Measurements from ENCODE around the gene HNRNPF. TPM values are rescaled to one million over a fixed set of nuclear protein-coding genes. Genes with fewer than 3 reads are reported as not detected.
"Not testable (repeated sequence)": the region's sequence is repeated elsewhere in the genome, so short reads cannot be mapped to it uniquely, and the experiment has no call there.

HNRNPF gene
- polyA plus RNA-seq, 2 of the 4 experiments (the other 2 are of a cell fraction) = 228 to 271 TPM

DNA sequence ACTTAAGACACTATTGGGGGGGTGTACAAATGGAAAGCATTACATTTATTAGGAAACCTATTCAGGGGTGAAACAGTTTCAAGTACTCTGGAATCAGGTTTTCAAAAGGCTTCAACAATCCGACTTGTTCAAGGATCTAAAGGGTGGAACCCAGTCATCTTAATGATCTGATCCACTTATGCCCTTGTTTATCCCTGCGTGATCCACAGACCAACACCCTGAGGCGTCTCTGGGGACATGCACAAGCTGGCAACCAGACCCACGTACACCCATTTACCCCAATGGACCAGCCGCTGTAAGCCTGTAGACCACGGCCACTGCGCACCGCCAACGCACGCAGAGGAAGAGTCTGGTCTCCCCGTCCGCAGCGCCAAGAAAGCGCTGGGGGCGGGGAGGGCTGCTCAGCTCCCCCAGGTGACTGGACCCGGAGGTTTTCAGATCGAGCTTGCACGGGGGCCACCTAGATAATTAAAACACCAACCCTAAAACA, 13.4 kb downstream of the HNRNPF start:
- DNase-seq (ENCODE audit: low read depth in 1 of 2, low spot score in 1 of 2) (no peak), ATAC-seq (peak in 1 of 2 experiments; percentile 5; a peak in 3 of 6 replicates), FAIRE-seq (no peak)
- H3K4me3 ChIP-seq = peak overlapping the region; percentile 65
- peaks cover 69% of the 10 kb centered on the region for H3K4me1 ChIP-seq
- WGBS (ENCODE audit: missing lambda C conversion rate) = 7% methylated on average over 4 of the region's 18 CpGs
- no peaks in the 10 kb centered on the region for H3K9me3 ChIP-seq
- H3K27ac ChIP-seq = peak overlapping the region; percentile 86 to 97
- ChIA-PET POLR2A (interaction anchor here (0.8 to 3.3 kb wide), 4 partner anchors 9 to 14 kb away, joined by 3 to 38 read pairs (median 18); partner anchors contain the start of gene HNRNPF), CTCF (interaction anchor here (0.6 to 1.9 kb wide), 4 partner anchors 10 to 302 kb away, joined by 3 to 6 read pairs (median 3); no protein-coding TSS in a partner anchor)
- TF ChIP-seq HOXA7 (CRISPR knock-in tag; IDR thresholded peaks at IDR 0.05) (0 out of 2 replicates have a peak, but pooled peaks have one; percentile 17), ATOH8 (CRISPR knock-in tag; IDR thresholded peaks at IDR 0.05; ENCODE audit: low read depth) (0 out of 2 replicates have a peak, but pooled peaks have one; percentile 45), FOSB (CRISPR knock-in tag; IDR thresholded peaks at IDR 0.05) (peak; percentile 76; the same call in 1 of the 2 replicates), KDM5A (IDR thresholded peaks at IDR 0.05) (no peak)
- peak overlapping the region; percentile 99 for H3K4me2 ChIP-seq

DNA sequence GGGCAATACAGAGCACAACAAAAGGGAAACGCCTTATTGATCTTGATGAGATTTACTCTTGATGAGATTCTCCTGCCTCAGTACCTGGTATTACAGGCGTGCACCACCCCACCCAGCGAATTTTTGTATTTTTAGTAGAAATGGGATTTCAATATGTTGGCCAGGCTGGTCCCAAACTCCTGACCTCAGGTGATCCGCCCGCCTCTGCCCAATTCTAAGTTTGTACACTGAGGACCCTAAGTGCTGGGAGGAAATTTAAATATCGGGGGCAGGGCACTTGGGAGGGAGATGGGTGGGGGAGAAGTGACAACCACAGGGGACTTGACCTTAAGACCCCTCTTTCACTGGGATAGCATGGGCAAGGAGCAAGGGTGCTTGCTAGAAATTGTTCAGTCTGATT, 14.1 kb downstream of the HNRNPF start:
- ChIA-PET CTCF (interaction anchor here (0.6 to 1.9 kb wide), 2 partner anchors 9 to 18 kb away, joined by 3 to 6 read pairs; no protein-coding TSS in a partner anchor), POLR2A (no interaction called here)
- H3K4me2 ChIP-seq = peak overlapping the region; percentile 99
- ATAC-seq (no peak), FAIRE-seq (no peak), DNase-seq (ENCODE audit: low read depth in 1 of 2, low spot score in 1 of 2) (no peak)
- H3K4me3 ChIP-seq = peak overlapping the region; percentile 65
- H3K27ac ChIP-seq = peak overlapping the region; percentile 86 to 97; a peak in 4 of 6 replicates
- H3K4me1 ChIP-seq = peaks cover 61% of the 10 kb centered on the region
- TF ChIP-seq HOXB5 (CRISPR knock-in tag; IDR thresholded peaks at IDR 0.05) (no peak), SREBF2 (IDR thresholded peaks at IDR 0.05) (no peak), ZSCAN20 (CRISPR knock-in tag; IDR thresholded peaks at IDR 0.05) (no peak), HDAC2 (IDR thresholded peaks at IDR 0.05) (no peak), MAX (IDR thresholded peaks at IDR 0.05) (no peak), BHLHE40 (IDR thresholded peaks at IDR 0.05; ENCODE audit: low read depth, low read length) (no peak), ELK1 (IDR thresholded peaks at IDR 0.05; ENCODE audit: low read depth, low read length) (no peak), RCOR1 (IDR thresholded peaks at IDR 0.05; ENCODE audit: low read depth, low read length) (no peak), NR3C1 (IDR thresholded peaks at IDR 0.05) (no peak), MYC (IDR thresholded peaks at IDR 0.05; ENCODE audit: borderline replicate concordance, low read length) (no peak), JUN (IDR thresholded peaks at IDR 0.05) (no peak), HEYL (CRISPR knock-in tag; IDR thresholded peaks at IDR 0.05) (no peak), HOXB13 (CRISPR knock-in tag; IDR thresholded peaks at IDR 0.05; ENCODE audit: low read depth) (no peak)
- 90% methylated on average over 6 of the region's 6 CpGs for WGBS (ENCODE audit: missing lambda C conversion rate)
- no peaks in the 10 kb centered on the region for H3K9me3 ChIP-seq

GRCh38 chr10:43393606-43394360, 15.2 kb downstream of the HNRNPF start:
- Histone ChIP-seq H3K4me2 (peak overlapping the region; percentile 99), H3K4me1 (peaks cover 51% of the 10 kb centered on the region), H3K4me3 (no peak overlapping the region), H3K9me3 (no peaks in the 10 kb centered on the region), H3K27ac (no peak overlapping the region)
- POLR2A ChIA-PET = interaction anchor here (0.8 kb wide), 1 partner anchor 43 kb away, joined by 3 read pairs; the partner anchor contains the start of gene ZNF487
- ATAC-seq (no peak), FAIRE-seq (no peak), DNase-seq (ENCODE audit: low read depth in 1 of 2, low spot score in 1 of 2) (no peak)
- no peak for TF ChIP-seq POLR2AphosphoS2 (conservative IDR thresholded peaks at IDR 0.05; ENCODE audit: low read length)
- 97% methylated on average over 3 of the region's 3 CpGs for WGBS (ENCODE audit: missing lambda C conversion rate)
- CTCF ChIA-PET = interaction anchor here (0.6 kb wide), 1 partner anchor 139 kb away, joined by 3 read pairs; no protein-coding TSS in a partner anchor

- H3K4me2 ChIP-seq; H3K27ac ChIP-seq; H3K4me3 ChIP-seq; POLR2A ChIA-PET; ATAC-seq; DNase-seq (ENCODE audit: low read depth in 1 of 2, low spot score in 1 of 2); H3K9me3 ChIP-seq; FAIRE-seq: not testable (repeated sequence)
- WGBS (ENCODE audit: missing lambda C conversion rate) = 94% methylated on average over 11 of the region's 11 CpGs
- H3K4me1 ChIP-seq = peaks cover 45% of the 10 kb centered on the region
- CTCF ChIA-PET = interaction anchor here (0.6 to 1.3 kb wide), 2 partner anchors 11 to 138 kb away, joined by 3 read pairs; no protein-coding TSS in a partner anchor
Measured at GRCh38 chr10:43393186-43393585, 15.8 kb downstream of the HNRNPF start.

Measured in A549 (cell line).